ENCODE data around the gene SLC7A9. TPM values are rescaled to one million over a fixed set of nuclear protein-coding genes. Genes with fewer than 3 reads are reported as not detected.

The SLC7A9 gene
- polyA plus RNA-seq, 1 experiment: not detected

GRCh38 chr19:32908641-32909190, 39.1 kb upstream of the SLC7A9 start:
- no peak for DNase-seq (ENCODE audit: low read depth, low spot score)
- CTCF ChIA-PET: no interaction called here
- POLR2A ChIA-PET: no interaction called here
- TF ChIP-seq CTCF (IDR thresholded peaks at IDR 0.05; ENCODE audit: low read depth, low read length): no peak
- no peaks in the 10 kb centered on the region for H3K27me3 ChIP-seq (ENCODE audit: control insufficient read depth, insufficient read depth, low read length)
- H3K4me3 ChIP-seq (ENCODE audit: low read depth, low read length): no peak overlapping the region
- H3K27ac ChIP-seq (ENCODE audit: low read depth, low read length): no peak overlapping the region
- no peaks in the 10 kb centered on the region; the same call in 1 of the 2 replicates for H3K9me3 ChIP-seq (ENCODE audit: control insufficient read depth, insufficient read depth, low read length)

- no peaks in the 10 kb centered on the region; the same call in 1 of the 2 replicates for H3K9me3 ChIP-seq (ENCODE audit: control insufficient read depth, insufficient read depth, low read length)
- no peak for DNase-seq (ENCODE audit: low read depth, low spot score)
- TF ChIP-seq CTCF (IDR thresholded peaks at IDR 0.05; ENCODE audit: low read depth, low read length): no peak
- no peak overlapping the region for H3K27ac ChIP-seq (ENCODE audit: low read depth, low read length)
- no peak overlapping the region for H3K4me3 ChIP-seq (ENCODE audit: low read depth, low read length)
- POLR2A ChIA-PET: no interaction called here
- CTCF ChIA-PET: no interaction called here
- no peaks in the 10 kb centered on the region for H3K27me3 ChIP-seq (ENCODE audit: control insufficient read depth, insufficient read depth, low read length)
Observed at GRCh38 chr19:32902448-32902847, 32.9 kb upstream of the SLC7A9 start.

- no peak for DNase-seq (ENCODE audit: low read depth, low spot score)
- POLR2A ChIA-PET: no interaction called here
- no peak overlapping the region for H3K27ac ChIP-seq (ENCODE audit: low read depth, low read length)
- no peaks in the 10 kb centered on the region for H3K27me3 ChIP-seq (ENCODE audit: control insufficient read depth, insufficient read depth, low read length)
- TF ChIP-seq CTCF (IDR thresholded peaks at IDR 0.05; ENCODE audit: low read depth, low read length): no peak
- H3K4me3 ChIP-seq (ENCODE audit: low read depth, low read length): no peak overlapping the region
- no peaks in the 10 kb centered on the region; the same call in 1 of the 2 replicates for H3K9me3 ChIP-seq (ENCODE audit: control insufficient read depth, insufficient read depth, low read length)
- CTCF ChIA-PET: no interaction called here
Observed at GRCh38 chr19:32901504-32902161, 32.1 kb upstream of the SLC7A9 start.

GRCh38 chr19:32896516-32897214, 27.1 kb upstream of the SLC7A9 start:
- ChIA-PET POLR2A (no interaction called here), CTCF (interaction anchor here (0.6 kb wide), 1 partner anchor 36 kb away, joined by 3 read pairs; no protein-coding TSS in a partner anchor)
- Histone ChIP-seq H3K27ac (ENCODE audit: low read depth, low read length) (no peak overlapping the region), H3K9me3 (ENCODE audit: control insufficient read depth, insufficient read depth, low read length) (peaks cover 4% of the 10 kb centered on the region), H3K4me3 (ENCODE audit: low read depth, low read length) (no peak overlapping the region), H3K27me3 (ENCODE audit: control insufficient read depth, insufficient read depth, low read length) (no peaks in the 10 kb centered on the region)
- DNase-seq (ENCODE audit: low read depth, low spot score): no peak
- TF ChIP-seq CTCF (IDR thresholded peaks at IDR 0.05; ENCODE audit: low read depth, low read length): no peak

GRCh38 chr19:32895384-32895783, 25.8 kb upstream of the SLC7A9 start:
- peaks cover 11% of the 10 kb centered on the region for H3K9me3 ChIP-seq (ENCODE audit: control insufficient read depth, insufficient read depth, low read length)
- no peaks in the 10 kb centered on the region for H3K27me3 ChIP-seq (ENCODE audit: control insufficient read depth, insufficient read depth, low read length)
- ChIA-PET CTCF (interaction anchor here (0.7 kb wide), 1 partner anchor 229 kb away, joined by 3 read pairs; no protein-coding TSS in a partner anchor), POLR2A (no interaction called here)
- no peak overlapping the region for H3K27ac ChIP-seq (ENCODE audit: low read depth, low read length)
- DNase-seq (ENCODE audit: low read depth, low spot score): no peak
- TF ChIP-seq CTCF (IDR thresholded peaks at IDR 0.05; ENCODE audit: low read depth, low read length): no peak
- no peak overlapping the region for H3K4me3 ChIP-seq (ENCODE audit: low read depth, low read length)

Data from AG04450 (cell line).